CD4-positive, alpha-beta T cell (primary cell): ENCODE measurements around the gene ADAM30. TPM values are rescaled to one million over a fixed set of nuclear protein-coding genes. Genes with fewer than 3 reads are reported as not detected.

ENCODE experiments used
- ATAC-seq: fragments of 200-7000 bp; cut with Tn5 transposase; one replicate; pipeline ENCODE4 v1.10.0; 2022; ENCODE audit warnings: mild to moderate bottlenecking; ENCODE audit not compliant: poor library complexity
- CTCF ChIA-PET: fragments of 350-600 bp; sonication (Branson Sonifier 250); formaldehyde crosslinking; loops from one replicate; lab custom pipeline; 2021; ENCODE audit warnings: antibody characterized with exemption, inconsistent platforms; lab: Charles Lee
- POLR2A ChIA-PET: fragments of 350-600 bp; sonication (Branson Sonifier 250); formaldehyde crosslinking; loops from one replicate; lab custom pipeline; 2021; ENCODE audit warnings: antibody characterized with exemption, inconsistent platforms; lab: Charles Lee
- DNase-seq, 14 experiments: peaks; one replicate each; pipeline ENCODE4 v3.0.0-alpha.2; 2013 to 2020; ENCODE audit warnings: mixed read lengths in 2 of 14
- H3K27ac ChIP-seq, 2 donors: one replicate each; pipeline versions ENCODE4 v1.5.1 to v1.7.0; 2013; ENCODE audit warnings: low read length in 2 of 2, low read depth in 1 of 2, mild to moderate bottlenecking in 1 of 2
- H3K27me3 ChIP-seq, 2 experiments: 1 replicate in 1 of 2; 2 replicates in 1 of 2; pipeline versions ENCODE4 v1.6.1 to v1.7.0; 2013; ENCODE audit warnings: low read length in 2 of 2, control low read depth in 1 of 2, mild to moderate bottlenecking in 1 of 2, moderate library complexity in 1 of 2; ENCODE audit not compliant: insufficient read depth in 2 of 2, control insufficient read depth in 1 of 2
- H3K36me3 ChIP-seq: one replicate; pipeline ENCODE4 v1.6.1; 2013; ENCODE audit warnings: low read length, control low read depth; ENCODE audit not compliant: insufficient read depth
- H3K4me1 ChIP-seq: one replicate; pipeline ENCODE4 v1.6.1; 2013; ENCODE audit warnings: low read length, control low read depth; ENCODE audit not compliant: insufficient read depth
- H3K4me3 ChIP-seq: one replicate; pipeline ENCODE4 v1.5.1; 2013; ENCODE audit warnings: mild to moderate bottlenecking, low read length, moderate library complexity
- H3K9me3 ChIP-seq, 2 experiments: 1 replicate in 1 of 2; 2 replicates in 1 of 2; pipeline versions ENCODE4 v1.6.1 to v1.7.0; 2013; ENCODE audit warnings: low read length in 2 of 2, mild to moderate bottlenecking in 2 of 2, control low read depth in 1 of 2, moderate library complexity in 1 of 2; ENCODE audit not compliant: control insufficient read depth in 1 of 2, insufficient read depth in 1 of 2
- H3K27ac Mint-ChIP-seq: one replicate; pipeline ENCODE4 v1.8.0; 2020; ENCODE audit warnings: mixed read lengths
- H3K27me3 Mint-ChIP-seq: one replicate; pipeline ENCODE4 v1.8.0; 2021; ENCODE audit warnings: mixed read lengths
- H3K36me3 Mint-ChIP-seq: one replicate; pipeline ENCODE4 v1.8.0; 2021; ENCODE audit warnings: low read depth, mixed read lengths
- H3K4me1 Mint-ChIP-seq: one replicate; pipeline ENCODE4 v1.8.0; 2021; ENCODE audit warnings: low read depth, mixed read lengths
- H3K4me3 Mint-ChIP-seq: one replicate; pipeline ENCODE4 v1.8.0; 2020; ENCODE audit warnings: mild to moderate bottlenecking, mixed read lengths
- H3K9me3 Mint-ChIP-seq: one replicate; pipeline ENCODE4 v1.8.0; 2020; ENCODE audit warnings: mixed read lengths
- CTCF ChIP-seq: fragments of 200-600 bp; IDR thresholded peaks from one replicate; pipeline ENCODE4 v1.8.0; 2022; ENCODE audit warnings: antibody characterized with exemption, mild to moderate bottlenecking
- intact Hi-C, 2 experiments: fragments of 100-400 bp; cut with DNase I in 1 of 2; cut with micrococcal nuclease in 1 of 2; formaldehyde crosslinking; loops; one replicate each; pipeline versions ENCODE4 v1.15.1 to v1.9.0; 2023 to 2025; cut with DNase I, micrococcal nuclease
- total RNA-seq, 174 experiments: library from RNA in 2 of 174; stranded (reverse) in 2 of 174; gene quantifications; one replicate each; pipeline ENCODE4 v1.2.3 and lab custom pipeline; 2021 to 2026

ADAM30 gene
- total RNA-seq, 2 experiments from 2014 or later, result not detected

GRCh38 chr1:119908661-119909060 is 12.3 kb upstream of the ADAM30 start:
- H3K4me1 ChIP-seq, result no peaks in the 10 kb centered on the region
- peaks cover 15% of the 10 kb centered on the region for H3K36me3 Mint-ChIP-seq

GRCh38 chr1:119906927-119907652 is 10.8 kb upstream of the ADAM30 start:
- no peak for DNase-seq
- ChIA-PET POLR2A (no interaction called here), CTCF (no interaction called here)
- no peak for ATAC-seq
- no peaks in the 10 kb centered on the region for H3K36me3 ChIP-seq
- H3K4me1 Mint-ChIP-seq, result no peaks in the 10 kb centered on the region
- no peak overlapping the region for H3K4me3 ChIP-seq
- H3K4me1 ChIP-seq, result no peaks in the 10 kb centered on the region
- H3K27ac ChIP-seq, result no peak overlapping the region
- H3K27ac Mint-ChIP-seq, result no peak overlapping the region
- peaks cover 7 to 13% of the 10 kb centered on the region in 2 experiments for H3K9me3 ChIP-seq
- no peak overlapping the region for H3K4me3 Mint-ChIP-seq
- no peaks in the 10 kb centered on the region for H3K27me3 Mint-ChIP-seq
- no peaks in the 10 kb centered on the region for H3K36me3 Mint-ChIP-seq
- peaks cover 12% of the 10 kb centered on the region for H3K9me3 Mint-ChIP-seq
- H3K27me3 ChIP-seq, result no peaks in the 10 kb centered on the region
- intact Hi-C loops, result no loop called here
- TF ChIP-seq CTCF, result no peak

More at GRCh38 chr1:119908661-119909060, 12.3 kb upstream of the ADAM30 start:
- no peak for TF ChIP-seq CTCF
- H3K27me3 Mint-ChIP-seq, result no peaks in the 10 kb centered on the region
- H3K9me3 Mint-ChIP-seq, result peaks cover 12% of the 10 kb centered on the region
- ATAC-seq (no peak), DNase-seq (no peak)
- POLR2A ChIA-PET, result no interaction called here
- intact Hi-C loops, result no loop called here
- H3K27me3 ChIP-seq, result no peaks in the 10 kb centered on the region
- H3K9me3 ChIP-seq, result peaks cover 7 to 10% of the 10 kb centered on the region in 2 experiments
- H3K4me3 ChIP-seq, result no peak overlapping the region
- peaks cover 3% of the 10 kb centered on the region for H3K36me3 ChIP-seq
- H3K27ac ChIP-seq, result no peak overlapping the region
- no peak overlapping the region for H3K4me3 Mint-ChIP-seq
- H3K4me1 Mint-ChIP-seq, result no peaks in the 10 kb centered on the region
- CTCF ChIA-PET, result no interaction called here
- no peak overlapping the region for H3K27ac Mint-ChIP-seq

- no peak for TF ChIP-seq CTCF
- ATAC-seq (no peak), DNase-seq (no peak)
- Mint-ChIP-seq H3K4me3 (no peak overlapping the region), H3K27ac (no peak overlapping the region), H3K4me1 (no peaks in the 10 kb centered on the region), H3K36me3 (no peaks in the 10 kb centered on the region), H3K9me3 (peaks cover 12% of the 10 kb centered on the region), H3K27me3 (no peaks in the 10 kb centered on the region)
- Histone ChIP-seq H3K27ac (no peak overlapping the region), H3K36me3 (no peaks in the 10 kb centered on the region), H3K4me1 (no peaks in the 10 kb centered on the region), H3K4me3 (no peak overlapping the region), H3K9me3 (peaks cover 7 to 13% of the 10 kb centered on the region in 2 experiments), H3K27me3 (no peaks in the 10 kb centered on the region)
- intact Hi-C loops, result no loop called here
- CTCF ChIA-PET, result no interaction called here
- POLR2A ChIA-PET, result no interaction called here
These were observed 7.1 kb upstream of the ADAM30 start for GRCh38 chr1:119903443-119903835.
